ENCODE data around the gene RBM39.
"Not testable (repeated sequence)": the region's sequence is repeated elsewhere in the genome, so short reads cannot be mapped to it uniquely, and the experiment has no call there.

DNA sequence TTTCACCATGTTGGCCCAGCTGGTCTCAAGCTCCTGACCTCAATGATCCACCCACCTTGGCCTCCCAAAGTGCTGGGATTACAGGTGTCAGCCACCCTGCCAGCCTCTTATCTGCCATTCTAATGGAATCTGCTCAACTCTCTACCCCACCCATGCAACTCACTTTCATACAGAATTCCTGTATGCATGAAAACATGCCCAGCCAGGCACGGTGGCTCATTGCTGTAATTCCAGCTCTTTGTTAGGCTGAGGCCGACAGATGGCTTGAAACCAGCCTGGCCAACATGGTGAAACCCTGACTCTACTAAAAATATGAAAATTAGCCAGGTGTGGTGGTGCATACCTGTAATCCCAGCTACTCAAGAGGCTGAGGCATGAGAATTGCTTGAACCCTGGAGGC, 22.9 kb upstream of the RBM39 start:
- TF ChIP-seq CTCF, POLR2A (IDR thresholded peaks at IDR 0.05): not testable (repeated sequence)
